ENCODE data around the gene PICALM.

The PICALM gene

GRCh38 chr11:86043765-86044503 is 24.9 kb downstream of the PICALM start:
- no peak for TF ChIP-seq CTCF (IDR thresholded peaks at IDR 0.05; ENCODE audit: insufficient read depth, low read length, poor library complexity, severe bottlenecking)
- Histone ChIP-seq H3K4me3 (replicated peaks; ENCODE audit: low read depth, low read length) (no peak overlapping the region), H3K36me3 (ENCODE audit: control insufficient read depth, insufficient read depth, low read length) (no peaks in the 10 kb centered on the region), H3K27me3 (replicated peaks; ENCODE audit: control insufficient read depth, insufficient read depth, low read length) (no peaks in the 10 kb centered on the region)
- DNase-seq (ENCODE audit: extremely low read depth, insufficient read length), result no peak

- Histone ChIP-seq H3K36me3 (ENCODE audit: control insufficient read depth, insufficient read depth, low read length) (no peaks in the 10 kb centered on the region), H3K4me3 (replicated peaks; ENCODE audit: low read depth, low read length) (no peak overlapping the region), H3K27me3 (replicated peaks; ENCODE audit: control insufficient read depth, insufficient read depth, low read length) (no peaks in the 10 kb centered on the region)
- peak; percentile 40 for DNase-seq (ENCODE audit: extremely low read depth, insufficient read length)
- TF ChIP-seq CTCF (IDR thresholded peaks at IDR 0.05; ENCODE audit: insufficient read depth, low read length, poor library complexity, severe bottlenecking), result peak; percentile 74
These were observed 26.9 kb downstream of the PICALM start for GRCh38 chr11:86041975-86042378.

GRCh38 chr11:86040919-86041850 is 27.7 kb downstream of the PICALM start:
- Histone ChIP-seq H3K4me3 (replicated peaks; ENCODE audit: low read depth, low read length) (no peak overlapping the region), H3K36me3 (ENCODE audit: control insufficient read depth, insufficient read depth, low read length) (no peaks in the 10 kb centered on the region), H3K27me3 (replicated peaks; ENCODE audit: control insufficient read depth, insufficient read depth, low read length) (no peaks in the 10 kb centered on the region)
- no peak for DNase-seq (ENCODE audit: extremely low read depth, insufficient read length)
- TF ChIP-seq CTCF (IDR thresholded peaks at IDR 0.05; ENCODE audit: insufficient read depth, low read length, poor library complexity, severe bottlenecking), result no peak

GRCh38 chr11:86039094-86039493 is 29.8 kb downstream of the PICALM start:
- Histone ChIP-seq H3K4me3 (replicated peaks; ENCODE audit: low read depth, low read length) (no peak overlapping the region), H3K36me3 (ENCODE audit: control insufficient read depth, insufficient read depth, low read length) (no peaks in the 10 kb centered on the region), H3K27me3 (replicated peaks; ENCODE audit: control insufficient read depth, insufficient read depth, low read length) (no peaks in the 10 kb centered on the region)
- TF ChIP-seq CTCF (IDR thresholded peaks at IDR 0.05; ENCODE audit: insufficient read depth, low read length, poor library complexity, severe bottlenecking), result no peak
- DNase-seq (ENCODE audit: extremely low read depth, insufficient read length), result no peak

GRCh38 chr11:86037743-86038142 is 31.1 kb downstream of the PICALM start:
- TF ChIP-seq CTCF (IDR thresholded peaks at IDR 0.05; ENCODE audit: insufficient read depth, low read length, poor library complexity, severe bottlenecking), result no peak
- no peak for DNase-seq (ENCODE audit: extremely low read depth, insufficient read length)
- H3K27me3 ChIP-seq (replicated peaks; ENCODE audit: control insufficient read depth, insufficient read depth, low read length), result no peaks in the 10 kb centered on the region
- no peaks in the 10 kb centered on the region for H3K36me3 ChIP-seq (ENCODE audit: control insufficient read depth, insufficient read depth, low read length)
- H3K4me3 ChIP-seq (replicated peaks; ENCODE audit: low read depth, low read length), result no peak overlapping the region
